AG20443 (cell line): ENCODE results near the gene NALCN.
"Not testable (repeated sequence)": the region's sequence is repeated elsewhere in the genome, so short reads cannot be mapped to it uniquely, and the experiment has no call there.

Source experiments
- DNase-seq: peaks from one replicate; pipeline ENCODE4 v3.0.0; 2012; ENCODE audit warnings: low spot score, mixed read lengths

NALCN gene

GRCh38 chr13:101341464-101341863 is 74.8 kb downstream of the NALCN start:
- no peak for DNase-seq

- DNase-seq = no peak
Observed at GRCh38 chr13:101339202-101339601, 77.1 kb downstream of the NALCN start.

GRCh38 chr13:101332583-101332982 is 83.7 kb downstream of the NALCN start:
- DNase-seq = no peak

GRCh38 chr13:101331731-101332130 is 84.6 kb downstream of the NALCN start:
- DNase-seq = no peak

- DNase-seq = no peak
Observed at GRCh38 chr13:101327871-101328270, 88.4 kb downstream of the NALCN start.

GRCh38 chr13:101326710-101327109 is 89.6 kb downstream of the NALCN start:
- DNase-seq = no peak

- no peak for DNase-seq
Observed at GRCh38 chr13:101325423-101325822, 90.9 kb downstream of the NALCN start.

- no peak for DNase-seq
Observed at GRCh38 chr13:101323601-101324000, 92.7 kb downstream of the NALCN start.

GRCh38 chr13:101317986-101318523 is 98.3 kb downstream of the NALCN start:
- DNase-seq = no peak

- DNase-seq = not testable (repeated sequence)
Observed at GRCh38 chr13:101313479-101313878, 102.8 kb downstream of the NALCN start.

GRCh38 chr13:101309014-101309619 is 107.2 kb downstream of the NALCN start:
- peak; percentile 54 for DNase-seq

- DNase-seq = no peak
Observed at GRCh38 chr13:101308247-101309013, 107.9 kb downstream of the NALCN start.

GRCh38 chr13:101307181-101307701 is 109.1 kb downstream of the NALCN start:
- peak; percentile 74 for DNase-seq

- no peak for DNase-seq
Observed at GRCh38 chr13:101306773-101307172, 109.5 kb downstream of the NALCN start.

- DNase-seq = no peak
Observed at GRCh38 chr13:101305981-101306411, 110.3 kb downstream of the NALCN start.

- DNase-seq = peak; percentile 43
Observed at GRCh38 chr13:101303521-101303920, 112.8 kb downstream of the NALCN start.

- DNase-seq = no peak
Observed at GRCh38 chr13:101301053-101301452, 115.3 kb downstream of the NALCN start.

- no peak for DNase-seq
Observed at GRCh38 chr13:101300531-101300930, 115.8 kb downstream of the NALCN start.

- no peak for DNase-seq
Observed at GRCh38 chr13:101298517-101298916, 117.8 kb downstream of the NALCN start.

GRCh38 chr13:101297794-101298193 is 118.5 kb downstream of the NALCN start:
- no peak for DNase-seq

GRCh38 chr13:101292711-101293110 is 123.6 kb downstream of the NALCN start:
- DNase-seq = no peak

GRCh38 chr13:101291646-101292515 is 124.4 kb downstream of the NALCN start:
- no peak for DNase-seq
